HCT116 (cell line): ENCODE measurements around the gene OR11H6. TPM values are rescaled to one million over a fixed set of nuclear protein-coding genes. Genes with fewer than 3 reads are reported as not detected.
"Not testable (repeated sequence)": the region's sequence is repeated elsewhere in the genome, so short reads cannot be mapped to it uniquely, and the experiment has no call there.

Experiments used
- ATAC-seq: fragments of 200-7000 bp; cut with Tn5 transposase; 2 replicates; pipeline ENCODE4 v1.9.1; 2020; ENCODE audit warnings: mild to moderate bottlenecking, moderate library complexity
- Bru-seq: library from RNA; stranded (reverse); fragments of 400-500 nt; gene quantifications from one replicate; lab custom pipeline; 2021; lab: Mats Ljungman, UMichigan
- BruChase-seq, 2 experiments: library from RNA; stranded (reverse); fragments of 400-500 nt; gene quantifications; one replicate each; lab custom pipeline; 2021; lab: Mats Ljungman, UMichigan
- BruUV-seq: library from RNA; stranded (reverse); fragments of 400-500 nt; replicated peaks from 2 replicates; lab custom pipeline; 2021; lab: Mats Ljungman, UMichigan
- CTCF ChIA-PET: fragments of 300-600 bp; sonication (Branson Sonifier 250); formaldehyde crosslinking; loops from one replicate; lab custom pipeline; 2021; ENCODE audit warnings: antibody characterized with exemption; lab: Charles Lee
- POLR2A ChIA-PET: fragments of 300-600, 350-600 bp; sonication (Branson Sonifier 250); formaldehyde crosslinking; loops from one replicate; lab custom pipeline; 2021; ENCODE audit warnings: antibody characterized with exemption; lab: Charles Lee
- RAD21 ChIA-PET, 2 experiments: fragments of 300-600 bp; sonication (Branson Sonifier 250); formaldehyde crosslinking; loops; one replicate each; lab custom pipeline; 2023; ENCODE audit warnings: low total read pairs in 2 of 2; ENCODE audit not compliant: uncharacterized antibody in 2 of 2, unreplicated experiment in 2 of 2, low non-redundant PET in 1 of 2; lab: Charles Lee
- DNase-seq: peaks from one replicate; pipeline ENCODE4 v3.0.0-alpha.2; 2010; ENCODE audit warnings: low read depth, low spot score
- H2AFZ ChIP-seq: fragments of 200-600 bp; shearing (Covaris generic), sonication (generic); 2 replicates; pipeline ENCODE4 v1.6.1; 2017; ENCODE audit warnings: low read depth, mixed run types, mixed read lengths, antibody characterized with exemption, low read length; ENCODE audit not compliant: poor library complexity, severe bottlenecking
- H3K27ac ChIP-seq: 2 replicates; pipeline ENCODE4 v1.5.1; 2012; ENCODE audit warnings: low read depth, low read length
- H3K27me3 ChIP-seq: fragments of 200-600 bp; sonication (generic); 2 replicates; pipeline ENCODE4 v1.6.1; 2016; ENCODE audit warnings: mixed run types, low read length, mixed read lengths; ENCODE audit not compliant: insufficient read depth
- H3K36me3 ChIP-seq, 2 experiments: fragments of 200-500 bp in 1 of 2; fragments of 200-600 bp in 1 of 2; sonication (Bioruptor generic) in 1 of 2; sonication (generic) in 1 of 2; 2 replicates each; pipeline versions ENCODE4 v1.5.1 to v1.6.1; 2014 to 2016; ENCODE audit warnings: low read length in 2 of 2, inconsistent platforms in 1 of 2, mixed read lengths in 1 of 2, mixed run types in 1 of 2; ENCODE audit not compliant: insufficient read depth in 2 of 2, control insufficient read depth in 1 of 2
- H3K4me1 ChIP-seq, 2 experiments: fragments of 200-600 bp in 1 of 2; sonication (generic) in 1 of 2; 2 replicates each; pipeline versions ENCODE4 v1.5.1 to v1.6.1; 2012 to 2017; ENCODE audit warnings: low read length in 2 of 2, inconsistent platforms in 1 of 2, mild to moderate bottlenecking in 1 of 2, mixed read lengths in 1 of 2, mixed run types in 1 of 2, moderate library complexity in 1 of 2; ENCODE audit not compliant: insufficient read depth in 2 of 2, control insufficient read depth in 1 of 2
- H3K4me2 ChIP-seq: fragments of 200-600 bp; sonication (generic); 2 replicates; pipeline ENCODE4 v1.6.1; 2017; ENCODE audit warnings: mixed run types, low read length, mixed read lengths
- H3K4me3 ChIP-seq, 2 experiments: fragments of 200-600 bp in 1 of 2; sonication (generic) in 1 of 2; replicated peaks in 1 of 2; 2 replicates each; pipeline ENCODE4 v1.5.1; 2011 to 2016; ENCODE audit warnings: low read length in 2 of 2, control low read depth in 1 of 2, low read depth in 1 of 2, mild to moderate bottlenecking in 1 of 2, mixed read lengths in 1 of 2, mixed run types in 1 of 2
- H3K79me2 ChIP-seq: fragments of 200-600 bp; sonication (generic); 2 replicates; pipeline ENCODE4 v1.6.1; 2017; ENCODE audit warnings: mild to moderate bottlenecking, mixed run types, low read length, moderate library complexity, mixed read lengths; ENCODE audit not compliant: insufficient read depth
- H3K9ac ChIP-seq: fragments of 200-600 bp; sonication (generic); 2 replicates; pipeline ENCODE4 v1.6.1; 2016; ENCODE audit warnings: low read length, mixed read lengths
- H3K9me2 ChIP-seq: fragments of 200-600 bp; sonication (generic), shearing (Covaris generic); 2 replicates; pipeline ENCODE4 v1.6.1; 2017; ENCODE audit warnings: mixed run types, mild to moderate bottlenecking, moderate library complexity; ENCODE audit not compliant: insufficient read depth
- H3K9me3 ChIP-seq, 2 experiments: fragments of 200-500 bp in 1 of 2; fragments of 200-600 bp in 1 of 2; sonication (Bioruptor generic) in 1 of 2; sonication (generic) in 1 of 2; 2 replicates each; pipeline ENCODE4 v1.6.1; 2014 to 2017; ENCODE audit warnings: low read length in 2 of 2, mixed read lengths in 2 of 2, inconsistent platforms in 1 of 2, low read depth in 1 of 2, mild to moderate bottlenecking in 1 of 2, mixed run types in 1 of 2, moderate library complexity in 1 of 2; ENCODE audit not compliant: control insufficient read depth in 1 of 2, insufficient read depth in 1 of 2
- H4K20me1 ChIP-seq: fragments of 200-600 bp; sonication (generic), shearing (Covaris generic); 2 replicates; pipeline ENCODE4 v1.6.1; 2017; ENCODE audit warnings: mixed run types, mild to moderate bottlenecking, moderate library complexity; ENCODE audit not compliant: insufficient read depth
- ATF3 ChIP-seq: IDR thresholded peaks from 2 replicates; pipeline ENCODE4 v1.6.1; 2012
- CBX3 ChIP-seq: IDR thresholded peaks from 2 replicates; pipeline ENCODE4 v1.6.1; 2012; ENCODE audit warnings: low read depth
- EGR1 ChIP-seq: IDR thresholded peaks from 2 replicates; pipeline ENCODE4 v1.6.1; 2012; ENCODE audit warnings: low read depth
- EZH2 ChIP-seq: fragments of 200-600 bp; sonication (generic); IDR thresholded peaks from 2 replicates; pipeline ENCODE4 v1.6.1; 2017; ENCODE audit warnings: antibody characterized with exemption, mixed run types
- JUND ChIP-seq: IDR thresholded peaks from 2 replicates; pipeline ENCODE4 v1.6.1; 2012
- POLR2A ChIP-seq: IDR thresholded peaks from 2 replicates; pipeline ENCODE4 v1.7.0; 2011; ENCODE audit warnings: borderline replicate concordance; ENCODE audit not compliant: insufficient read depth, insufficient read length; ENCODE audit errors: extremely low read depth
- RAD21 ChIP-seq: IDR thresholded peaks from 2 replicates; pipeline ENCODE4 v1.6.1; 2012; ENCODE audit warnings: low read depth, mild to moderate bottlenecking
- ZBTB33 ChIP-seq: IDR thresholded peaks from 2 replicates; pipeline ENCODE4 v1.6.1; 2011; ENCODE audit warnings: mild to moderate bottlenecking, low read length, moderate library complexity; ENCODE audit not compliant: insufficient replicate concordance; ENCODE audit errors: extremely low read depth
- ZFX ChIP-seq: fragments of 450-650 bp; IDR thresholded peaks from 2 replicates; pipeline ENCODE4 v1.6.1; 2017
- intact Hi-C: fragments of 100-400 bp; cut with micrococcal nuclease; formaldehyde crosslinking; loops from 2 replicates; pipeline ENCODE4 v1.10.0; 2022
- long read RNA-seq: library from polyadenylated mRNA; unstranded; transcript quantifications from one replicate; pipeline ENCODE4 v2.0.0, GENCODE V29; 2021; ENCODE audit not compliant: unreplicated experiment
- polyA plus RNA-seq: library from polyadenylated mRNA; unstranded; fragments of >200 nt; gene quantifications from 2 replicates; pipeline ENCODE4 v1.2.1, GENCODE V29; 2012; ENCODE audit warnings: missing spikeins
- total RNA-seq: library from RNA; stranded (reverse); gene quantifications from one replicate; pipeline ENCODE4 v1.2.1, GENCODE V29; 2021; ENCODE audit not compliant: unreplicated experiment

The OR11H6 gene
- total RNA-seq (not detected), Bru-seq, nascent RNA (not detected), BruChase-seq, experiment 1, labeled RNA remaining after a 6-hour chase (not detected), BruChase-seq, experiment 2, labeled RNA remaining after a 2-hour chase (not detected)
- not detected in 2 replicates for polyA plus RNA-seq
- long read RNA-seq, result 0 reads

GRCh38 chr14:20223410-20223809, at the start of gene OR11H6:
Gene OR11H6 (plus strand): TSS chr14:20223710. CDS start chr14:20223710, 0 bp downstream.
- RAD21 ChIA-PET, result no interaction called here
- Histone ChIP-seq H3K4me1 (no peaks in the 10 kb centered on the region), H2AFZ (no peak within 1 kb of the TSS), H3K9me3 (no peaks in the 10 kb centered on the region), H3K9me2 (no peaks in the 10 kb centered on the region), H3K27me3 (no peaks in the 10 kb centered on the region), H3K9ac (no peak within 1 kb of the TSS), H4K20me1 (no peaks in the 10 kb centered on the region), H3K79me2 (no peaks in the 10 kb centered on the region), H3K4me3 (no peak within 1 kb of the TSS), H3K4me2 (no peak within 1 kb of the TSS), H3K36me3 (no peaks in the 10 kb centered on the region), H3K27ac (no peak within 1 kb of the TSS)
- no TSS peak for BruUV-seq
- intact Hi-C loops, result no loop called here
- CTCF ChIA-PET, result no interaction called here
- ATAC-seq, result no peak
- TF ChIP-seq JUND (no peak), POLR2A (no peak), EGR1 (no peak), ZBTB33 (no peak), ZFX (no peak), EZH2 (no peak), CBX3 (no peak), ATF3 (no peak), RAD21 (no peak)
- POLR2A ChIA-PET, result no interaction called here
- no peak for DNase-seq

GRCh38 chr14:20174205-20174604, 49.3 kb upstream of the OR11H6 start:
- H3K4me1 ChIP-seq, H3K79me2 ChIP-seq, CTCF ChIA-PET, H3K9me2 ChIP-seq, H3K27me3 ChIP-seq, H3K9me3 ChIP-seq, H3K9ac ChIP-seq, H3K27ac ChIP-seq, ATAC-seq, H3K36me3 ChIP-seq, RAD21 ChIA-PET, H2AFZ ChIP-seq, intact Hi-C loops, H3K4me2 ChIP-seq, H4K20me1 ChIP-seq, BruUV-seq, POLR2A ChIA-PET, H3K4me3 ChIP-seq, DNase-seq: not testable (repeated sequence)
